Stimulated activated CD8-positive, alpha-beta memory T cell treated with anti-CD3 and anti-CD28 coated beads, Interleukin-4, amount 100 ng/mL, for 48 hours (primary cell): Measurements from ENCODE around the gene SF3B2.
"Not testable (repeated sequence)": the region's sequence is repeated elsewhere in the genome, so short reads cannot be mapped to it uniquely, and the experiment has no call there.

Source experiments
- DNase-seq: peaks from one replicate; pipeline ENCODE4 v3.0.0-alpha.2; 2020

SF3B2 gene

DNA sequence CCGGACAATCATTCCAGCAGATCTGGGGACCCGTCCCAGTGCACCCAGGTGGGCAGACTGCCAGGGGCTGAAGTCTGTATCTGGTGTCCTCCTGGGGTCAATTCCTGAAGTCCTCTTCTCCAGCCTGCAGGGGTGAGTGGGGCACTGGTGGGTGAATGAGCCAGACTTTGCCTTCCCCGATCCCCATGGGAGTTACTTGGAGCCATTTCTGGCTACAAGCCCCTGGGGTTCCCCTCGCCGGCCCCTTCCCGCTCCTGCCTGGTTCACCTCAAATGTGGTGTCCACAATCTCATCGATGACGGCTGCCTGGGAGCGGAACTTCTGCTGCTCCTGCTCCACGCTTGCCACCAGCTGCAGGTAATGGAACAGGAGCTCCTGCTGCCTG lies 35.4 kb upstream of the SF3B2 start:
- no peak for DNase-seq

DNA sequence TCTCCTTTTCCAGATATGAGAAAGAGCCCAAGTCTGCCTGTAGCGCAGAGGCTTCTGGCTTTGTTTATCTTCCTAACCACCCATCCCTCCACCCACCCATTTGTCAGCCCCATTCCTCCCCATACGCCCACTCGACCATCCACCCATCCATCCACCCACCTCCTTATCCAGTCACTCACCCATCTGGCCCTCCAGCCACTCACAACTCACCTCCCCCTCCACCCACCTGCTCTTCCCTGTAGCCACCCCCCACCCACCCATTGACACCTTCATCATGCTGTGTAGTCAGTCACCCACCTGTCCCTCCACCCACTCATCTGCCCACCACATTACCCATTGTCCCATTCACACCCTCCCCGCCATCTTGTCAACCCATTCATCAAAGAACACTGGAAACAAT lies 34.8 kb upstream of the SF3B2 start:
- DNase-seq = no peak

DNA sequence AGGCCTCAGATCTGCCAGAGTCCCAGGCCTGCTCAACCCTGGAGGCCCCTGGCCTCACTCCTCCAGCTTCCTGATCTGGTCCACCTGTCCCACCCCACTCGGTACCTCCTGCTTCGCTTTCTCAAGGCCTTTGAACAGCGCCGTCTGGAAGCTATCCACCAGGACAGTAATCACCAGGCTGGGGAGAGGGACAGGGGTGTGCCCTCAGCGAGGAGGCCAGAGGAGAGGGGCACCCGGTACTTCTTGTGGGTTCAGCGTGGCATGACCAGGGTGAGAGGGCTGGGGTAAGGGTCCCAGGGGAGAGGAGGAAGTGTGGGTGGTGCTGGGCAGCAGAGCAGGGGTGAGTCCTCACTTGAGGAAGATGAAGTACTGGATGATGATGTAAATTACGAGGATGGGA lies 32.0 kb upstream of the SF3B2 start:
- DNase-seq = no peak

DNA sequence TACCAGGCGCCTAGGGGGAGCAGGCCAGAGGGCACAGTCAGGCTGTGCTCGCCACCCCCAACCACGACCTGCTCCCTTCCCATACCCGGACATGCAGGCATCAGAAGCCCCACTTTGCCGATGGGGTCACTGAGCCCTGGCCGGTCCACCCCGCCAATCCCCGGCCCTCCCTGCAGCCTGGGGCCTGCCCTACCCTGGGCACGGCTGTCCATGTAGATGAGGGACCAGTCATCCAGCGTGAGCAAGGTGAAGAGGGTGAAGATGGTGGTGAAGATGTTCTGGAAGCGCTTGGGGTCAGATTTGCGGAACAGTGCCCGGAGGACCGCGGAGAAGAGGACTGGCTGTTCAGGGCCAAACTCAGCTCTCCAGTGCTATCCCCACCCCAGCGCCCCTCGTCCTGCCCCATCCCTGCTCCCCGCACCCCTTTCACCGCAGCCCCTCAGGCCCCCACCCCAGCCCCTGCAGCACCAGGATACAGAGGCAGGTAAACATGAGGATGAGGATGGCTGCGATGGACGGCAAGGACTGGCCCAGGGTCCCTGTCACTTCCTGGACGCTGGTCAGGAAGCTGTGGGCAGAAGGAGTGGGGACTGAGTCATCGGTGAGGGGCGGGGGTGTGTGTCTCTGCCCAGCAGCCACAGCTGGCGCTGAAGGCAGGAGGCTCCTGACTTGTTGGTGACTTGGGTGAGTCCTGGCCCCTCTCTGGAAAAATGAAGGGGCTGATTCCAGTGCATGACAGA lies 31.4 kb upstream of the SF3B2 start:
- peak; percentile 50 for DNase-seq

DNA sequence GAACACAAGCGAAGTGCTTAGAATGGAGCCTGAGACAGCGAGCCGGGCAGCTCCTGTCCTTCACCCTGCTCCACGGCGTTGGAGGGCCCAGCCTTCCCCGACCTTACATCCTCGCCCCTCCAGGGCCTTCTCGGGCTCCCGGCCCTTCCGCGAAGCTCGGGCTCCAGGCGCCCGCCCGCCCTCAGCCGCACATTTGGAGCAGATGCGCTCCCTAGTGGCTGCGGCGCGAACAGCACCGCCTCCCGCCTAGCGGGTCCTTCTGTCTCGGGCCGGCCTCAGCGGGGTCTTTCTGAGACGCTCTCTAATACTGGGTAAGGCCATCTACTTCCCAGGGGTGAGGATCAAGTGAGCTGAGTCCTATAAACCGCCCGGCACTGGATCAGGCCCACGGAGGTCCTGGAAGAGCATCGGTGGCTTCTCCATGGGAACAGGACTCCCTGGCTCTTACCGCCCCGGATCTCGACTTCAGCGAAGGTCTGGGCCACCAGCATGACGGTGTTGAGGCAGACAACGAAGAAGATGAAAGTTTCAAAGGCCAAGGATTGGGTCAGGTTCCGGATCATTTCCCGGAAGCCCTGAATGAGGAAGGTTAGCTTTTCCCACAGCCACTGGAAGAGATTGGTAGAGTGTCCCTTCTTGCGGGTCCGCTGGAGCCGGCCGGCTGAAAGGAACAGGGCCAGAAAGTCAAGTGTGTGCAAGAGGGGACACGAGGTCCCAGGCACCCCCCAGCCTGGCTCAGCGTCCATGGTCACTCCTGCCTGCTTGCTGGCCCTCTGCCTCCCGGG lies 29.6 kb upstream of the SF3B2 start:
- DNase-seq = peak; percentile 95

DNA sequence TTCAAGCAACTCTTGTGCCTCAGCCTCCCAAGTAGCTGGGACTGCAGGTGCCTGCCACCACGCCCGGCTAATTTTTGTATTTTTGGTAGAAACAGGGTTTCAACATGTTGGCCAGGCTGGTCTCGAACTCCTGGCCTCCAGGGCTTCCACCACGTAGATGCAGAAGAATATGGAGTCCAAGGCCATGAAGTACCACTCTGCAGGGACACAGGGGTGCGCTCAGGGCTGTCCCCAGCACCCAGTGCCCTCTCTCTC lies 29.1 kb upstream of the SF3B2 start:
- DNase-seq = not testable (repeated sequence)

DNA sequence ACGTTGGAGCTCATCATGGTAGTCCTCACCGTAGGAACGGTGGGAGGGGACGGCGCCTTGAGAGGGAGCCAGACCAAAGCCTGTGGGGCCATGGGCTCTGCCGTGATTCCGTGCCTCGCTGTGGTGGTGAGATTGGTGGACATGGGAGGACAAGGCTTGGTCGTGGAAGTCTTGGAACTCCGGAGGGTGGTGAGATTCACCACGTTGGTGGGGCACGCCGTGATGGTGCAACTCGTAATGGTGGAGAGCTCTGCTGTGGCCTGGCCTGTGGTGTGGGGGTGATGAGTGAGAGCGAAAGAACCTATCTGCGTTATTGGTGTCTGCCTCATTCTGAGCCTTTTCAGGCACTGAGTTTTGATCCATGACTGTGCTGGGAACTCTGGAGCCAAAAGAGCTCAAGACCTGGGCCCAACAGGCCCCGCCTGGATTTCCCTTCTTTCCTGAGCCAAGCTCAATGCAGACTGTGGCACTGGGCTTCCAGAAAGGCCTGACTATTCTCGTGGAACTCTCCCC lies 26.1 kb upstream of the SF3B2 start, which contains the start of gene CATSPER1:
CATSPER1 (minus strand) TSS at position 463 of the 513 bp plus-strand sequence; CDS start at position 363, 100 bp downstream.
- no peak for DNase-seq

DNA sequence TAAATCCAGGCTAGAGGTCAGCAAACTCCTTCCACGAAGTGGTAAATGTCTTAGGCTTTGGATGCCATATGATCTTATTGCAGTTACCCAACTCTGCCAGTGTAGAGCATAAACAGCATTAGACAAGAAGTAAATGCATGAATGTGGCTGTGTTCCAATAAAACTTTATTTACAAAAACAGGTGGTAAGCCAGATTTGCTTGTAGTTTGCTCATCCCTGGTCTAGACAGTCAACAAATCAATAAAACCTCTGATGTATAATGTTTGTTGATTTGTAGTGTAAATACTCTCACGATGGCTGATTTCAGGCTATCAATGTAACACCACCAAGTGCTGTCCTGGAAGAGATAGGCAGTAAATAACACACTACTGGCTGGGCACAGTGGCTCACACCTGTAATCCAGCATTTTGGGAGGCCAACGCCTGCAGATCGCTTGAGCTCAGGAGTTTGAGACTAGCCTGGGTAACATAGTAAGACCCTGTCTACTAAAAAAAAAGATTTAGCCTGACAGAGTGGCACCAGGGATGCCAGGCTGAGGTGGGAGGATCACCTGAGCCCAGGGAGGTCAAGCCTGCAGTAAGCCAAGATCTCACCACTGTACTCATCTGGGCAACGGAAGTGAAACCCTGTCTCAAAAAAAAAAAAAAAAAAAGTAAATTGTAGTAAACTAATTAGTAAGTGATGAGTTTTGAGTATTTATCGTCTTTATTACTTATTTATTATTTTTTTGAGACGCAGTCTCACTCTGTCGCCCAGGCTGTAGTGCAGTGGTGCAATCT lies 19.0 kb upstream of the SF3B2 start:
- no peak for DNase-seq

DNA sequence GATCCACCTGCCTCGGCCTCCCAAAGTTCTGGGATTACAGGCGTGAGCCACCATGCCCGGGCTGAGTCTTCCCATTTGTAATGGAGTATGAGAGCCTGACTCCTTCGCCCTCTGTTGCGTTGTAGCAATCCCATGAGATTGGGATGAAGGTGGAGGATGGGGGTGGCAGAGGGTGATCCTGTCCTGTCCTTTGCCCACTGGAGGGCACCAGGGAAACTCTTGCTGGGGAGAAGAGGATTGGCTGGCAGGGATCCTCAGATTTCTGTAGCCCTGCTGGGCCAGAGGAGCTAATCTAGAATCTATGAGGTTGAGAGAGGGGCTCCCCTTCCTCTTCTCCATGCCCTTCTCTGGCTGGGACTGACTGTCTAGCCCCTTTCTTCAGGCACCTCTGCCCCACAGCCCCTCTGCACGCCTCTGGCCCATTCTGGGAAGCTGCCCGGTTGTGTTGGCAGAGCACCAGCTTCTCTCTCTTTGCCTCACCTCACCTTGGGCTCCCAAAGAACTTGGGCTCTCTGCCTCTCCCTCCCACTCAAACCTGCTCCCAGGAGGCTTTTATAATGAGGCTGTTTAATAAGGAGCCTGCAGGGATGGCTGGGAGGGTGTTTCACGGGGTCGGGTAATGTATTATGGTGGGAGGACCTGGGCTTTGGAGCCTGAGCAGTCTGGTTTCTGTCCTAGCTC lies 16.4 kb upstream of the SF3B2 start:
- no peak for DNase-seq

DNA sequence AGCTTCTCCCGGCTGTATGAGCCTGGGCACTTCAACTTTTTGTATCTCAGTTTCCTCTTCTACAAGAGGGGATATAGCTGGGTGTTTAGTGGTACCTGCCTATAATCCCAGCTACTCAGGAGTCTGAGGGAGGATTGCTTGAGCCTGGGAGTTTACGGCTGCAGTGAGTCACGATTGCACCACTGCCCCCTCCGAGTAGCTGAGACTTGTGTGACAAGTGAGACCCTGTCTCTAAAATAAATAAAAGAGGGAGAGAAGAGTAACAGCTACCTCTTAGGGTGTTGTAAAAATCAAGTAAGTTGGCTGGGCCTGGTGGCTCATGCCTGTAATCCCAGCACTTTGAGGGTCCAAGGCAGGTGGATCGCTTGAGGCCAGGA lies 15.8 kb upstream of the SF3B2 start:
- no peak for DNase-seq

DNA sequence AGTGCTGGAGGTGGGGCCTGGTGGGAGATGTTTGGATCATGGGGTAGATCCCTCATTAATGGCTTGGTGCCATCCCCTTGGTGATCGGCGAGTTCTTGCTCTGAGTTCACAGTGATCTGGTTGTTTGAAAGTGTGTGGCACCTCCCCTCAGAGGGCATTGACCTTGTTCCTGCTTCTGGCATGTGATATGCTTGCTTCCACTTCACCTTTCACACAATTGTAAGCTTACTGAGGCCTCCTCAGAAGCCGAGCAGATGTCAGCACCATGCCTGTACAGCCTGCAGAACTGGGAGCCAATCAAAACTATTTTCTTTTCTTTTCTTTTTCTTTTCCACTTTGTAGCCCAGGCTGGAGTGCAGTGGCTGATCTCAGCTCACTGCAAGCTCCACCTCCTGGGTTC lies 14.8 kb upstream of the SF3B2 start:
- DNase-seq = no peak

DNA sequence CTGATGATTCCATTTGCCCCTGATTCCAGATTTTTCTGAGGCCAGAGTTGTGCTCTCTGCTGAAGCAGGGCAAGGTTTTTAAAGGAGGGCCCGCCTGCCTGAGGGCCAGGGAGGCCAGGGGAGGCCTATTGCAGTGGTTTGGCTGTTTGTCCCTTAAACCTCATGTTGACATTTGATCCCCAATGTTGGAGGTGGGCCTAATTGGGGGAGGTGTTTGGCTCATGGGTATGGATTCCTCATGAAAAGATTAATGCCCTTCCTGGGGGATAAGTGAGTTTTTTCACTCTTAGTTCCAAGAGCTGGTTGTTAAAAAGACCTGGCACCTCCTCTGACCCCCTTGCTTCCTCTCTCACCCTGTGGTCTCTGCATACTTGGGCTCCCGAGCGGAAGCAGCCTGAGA lies 12.4 kb upstream of the SF3B2 start:
- DNase-seq = no peak

DNA sequence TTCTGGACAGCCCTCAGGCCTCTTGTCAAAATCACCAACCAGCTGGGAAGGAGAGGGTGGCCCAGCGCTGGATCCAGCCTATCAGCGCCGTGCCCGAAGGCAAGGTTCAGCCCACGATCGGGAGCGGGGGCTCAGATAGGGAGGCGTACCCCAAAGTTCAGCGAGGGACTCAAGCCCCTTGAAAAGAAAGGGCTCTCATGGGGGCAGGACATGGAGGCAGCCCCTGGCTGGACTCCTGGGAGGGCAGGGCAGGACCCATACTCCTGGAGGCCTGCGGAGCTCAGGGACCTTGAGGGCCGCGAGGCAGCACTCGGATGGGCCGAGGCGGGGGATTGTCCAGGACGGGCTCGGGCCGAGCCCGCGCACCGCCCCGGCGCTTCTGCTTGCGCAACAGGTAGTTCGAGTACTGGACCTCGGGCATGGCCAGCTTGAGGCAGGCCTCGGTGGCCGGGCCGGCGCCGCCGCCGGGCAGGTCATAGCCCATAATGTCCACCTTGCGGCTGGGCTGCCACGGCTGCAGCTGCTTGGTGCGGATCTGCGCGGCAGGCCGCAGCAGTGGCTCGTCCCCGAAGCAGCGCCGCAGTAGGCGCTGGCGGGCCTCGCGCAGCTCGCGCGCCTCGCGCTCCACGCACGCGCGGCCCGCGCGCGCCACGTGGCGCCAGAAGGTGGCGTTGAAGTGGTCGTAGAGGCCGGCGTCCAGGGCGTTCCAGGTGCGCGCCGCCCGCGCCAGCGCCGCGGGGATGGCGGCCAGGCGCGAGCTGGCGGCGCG lies 9.8 kb upstream of the SF3B2 start:
- no peak for DNase-seq

DNA sequence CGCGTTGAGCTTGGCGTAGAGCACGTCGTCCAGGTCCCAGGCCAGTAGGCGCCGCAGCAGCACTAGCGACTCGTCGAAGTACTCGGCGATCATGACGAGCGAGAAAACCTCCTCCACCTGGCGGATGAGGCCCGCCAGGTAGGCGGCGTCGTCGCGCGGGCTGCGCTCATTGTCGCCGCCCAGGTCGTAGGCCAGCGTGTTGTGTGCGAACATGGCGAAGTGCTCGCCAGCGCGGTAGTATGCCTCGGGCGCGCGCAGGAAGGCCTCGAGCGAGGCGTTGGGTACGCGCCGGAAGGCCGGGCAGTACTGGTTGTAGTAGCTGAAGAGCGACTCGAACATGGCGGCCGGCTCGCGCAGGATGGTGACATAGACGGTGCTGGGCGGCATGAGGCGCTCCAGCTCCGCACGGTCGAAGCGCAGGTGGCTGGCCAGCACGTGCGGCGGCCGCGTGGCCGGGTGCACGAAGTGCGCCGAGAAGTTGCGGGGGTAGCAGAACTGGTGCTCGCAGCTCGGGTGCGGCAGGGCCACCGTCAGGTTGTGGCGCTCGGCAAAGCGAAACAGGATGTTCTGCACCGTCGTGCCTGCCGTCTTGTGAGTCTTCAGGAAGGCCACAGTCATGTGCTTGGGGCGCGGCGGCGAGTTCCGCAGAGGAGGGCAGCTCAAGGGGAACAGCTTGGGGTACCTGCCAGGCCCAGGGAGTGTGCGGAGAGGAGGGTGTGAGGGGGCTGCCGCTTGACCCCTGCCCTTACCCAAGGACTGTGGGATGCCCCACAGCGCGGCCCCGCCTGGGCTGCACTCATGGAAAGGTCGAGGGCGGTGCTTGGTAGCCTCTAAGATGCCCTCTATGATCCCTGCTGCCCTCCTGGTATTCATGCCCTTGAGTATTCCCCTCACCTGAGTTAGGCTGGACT lies 8.9 kb upstream of the SF3B2 start:
- DNase-seq = no peak

DNA sequence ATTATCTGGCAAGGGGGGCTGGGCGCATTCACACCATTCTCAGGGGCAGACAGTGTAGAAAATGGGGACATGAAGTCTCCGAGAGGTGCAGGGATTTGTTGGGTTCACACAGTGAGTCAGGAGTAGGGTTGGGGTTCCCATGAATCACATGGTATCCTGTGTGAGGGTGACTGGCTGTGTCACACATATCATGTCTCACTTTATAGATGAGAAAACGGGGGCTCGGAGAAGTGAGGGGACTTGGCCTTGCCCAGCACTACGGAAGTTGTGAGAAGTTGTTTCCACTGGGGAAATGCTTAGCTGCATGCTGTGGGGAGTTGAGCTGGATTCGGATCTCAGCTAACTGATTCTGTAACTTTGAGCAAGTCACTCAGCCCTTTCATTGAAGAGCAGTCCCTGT lies 7.4 kb upstream of the SF3B2 start:
- DNase-seq = no peak

DNA sequence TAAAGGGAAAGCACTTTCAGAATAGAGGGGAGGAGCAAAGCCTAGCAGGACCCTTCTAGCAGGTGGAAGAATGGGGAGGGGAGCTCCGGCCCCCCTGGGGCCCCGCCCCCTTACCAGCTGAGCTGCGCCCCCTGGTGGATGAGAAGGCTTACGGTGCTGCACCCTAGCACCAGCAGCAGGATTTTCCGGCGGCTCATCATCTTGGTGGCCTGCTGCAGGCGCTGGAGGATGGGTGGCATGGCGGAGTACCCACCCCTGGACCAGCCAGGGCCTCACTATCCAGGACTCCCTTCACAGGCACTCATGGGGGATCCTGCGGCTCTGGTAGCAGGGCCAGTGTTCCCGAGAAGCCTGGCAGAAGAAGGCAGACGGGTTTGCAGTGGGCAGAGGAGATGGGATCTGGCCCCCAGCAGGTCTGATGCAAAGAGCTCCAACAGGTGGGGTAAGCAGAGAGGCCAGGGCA lies 7.0 kb upstream of the SF3B2 start:
- DNase-seq = peak; percentile 92

DNA sequence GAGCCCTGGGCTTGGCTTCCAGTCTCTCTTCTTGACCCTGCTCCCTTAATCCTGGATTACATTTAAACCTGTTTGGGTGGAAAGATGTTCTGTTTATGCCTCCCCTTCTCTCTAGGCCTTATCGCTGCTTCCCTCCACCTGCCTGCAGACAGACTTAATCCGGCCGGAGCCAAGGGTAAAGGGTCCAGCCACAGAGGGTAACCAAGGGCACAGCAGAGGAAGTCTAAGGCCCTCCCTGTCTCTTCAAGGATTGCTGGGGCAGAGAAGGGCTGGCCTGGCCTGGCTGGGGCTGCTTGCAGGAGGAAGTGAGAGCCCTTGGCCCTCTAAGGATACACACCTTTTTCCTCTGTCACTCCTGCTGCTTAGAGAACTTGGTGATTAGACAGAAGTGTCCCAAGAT lies 5.3 kb upstream of the SF3B2 start:
- no peak for DNase-seq

DNA sequence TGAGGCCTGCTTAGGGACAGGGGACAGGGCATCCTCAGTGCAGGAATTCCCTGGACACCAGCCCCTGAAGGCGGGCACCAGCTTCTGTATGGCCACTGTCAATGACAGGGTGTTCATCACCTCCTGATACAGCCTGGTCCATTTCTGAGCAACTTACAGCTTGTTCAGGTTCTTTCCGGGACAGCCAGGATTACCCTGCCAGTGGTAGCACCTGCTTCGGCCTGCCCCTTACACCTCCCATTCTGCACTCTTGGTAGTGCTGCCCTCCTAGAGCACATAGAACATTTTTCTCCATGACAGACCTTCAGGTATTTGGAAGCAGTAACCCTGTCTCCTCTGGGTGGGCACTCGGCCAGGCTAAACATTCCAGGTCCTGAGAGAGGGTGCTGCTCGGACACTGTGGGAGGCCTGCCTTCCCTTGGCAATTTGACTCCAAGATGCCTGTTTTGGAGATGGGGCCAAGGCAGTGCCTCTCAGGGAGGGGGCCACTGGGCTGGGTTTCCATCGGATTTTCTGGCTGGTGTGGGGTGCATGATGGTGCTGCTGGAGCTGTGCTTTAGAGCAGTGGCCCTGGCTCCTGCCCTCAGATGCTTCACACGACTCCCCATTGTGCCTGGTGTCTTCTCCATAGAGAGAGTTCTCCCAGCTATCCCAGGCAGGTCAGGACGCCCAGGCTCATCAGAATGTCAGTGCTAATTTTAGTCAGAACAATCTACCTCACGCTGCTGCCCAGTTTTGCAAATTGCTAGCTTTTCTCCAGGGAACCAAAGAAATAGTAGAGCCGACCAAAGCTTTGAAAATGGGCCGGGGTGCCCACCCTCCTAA lies 4.4 kb upstream of the SF3B2 start:
- DNase-seq = no peak

DNA sequence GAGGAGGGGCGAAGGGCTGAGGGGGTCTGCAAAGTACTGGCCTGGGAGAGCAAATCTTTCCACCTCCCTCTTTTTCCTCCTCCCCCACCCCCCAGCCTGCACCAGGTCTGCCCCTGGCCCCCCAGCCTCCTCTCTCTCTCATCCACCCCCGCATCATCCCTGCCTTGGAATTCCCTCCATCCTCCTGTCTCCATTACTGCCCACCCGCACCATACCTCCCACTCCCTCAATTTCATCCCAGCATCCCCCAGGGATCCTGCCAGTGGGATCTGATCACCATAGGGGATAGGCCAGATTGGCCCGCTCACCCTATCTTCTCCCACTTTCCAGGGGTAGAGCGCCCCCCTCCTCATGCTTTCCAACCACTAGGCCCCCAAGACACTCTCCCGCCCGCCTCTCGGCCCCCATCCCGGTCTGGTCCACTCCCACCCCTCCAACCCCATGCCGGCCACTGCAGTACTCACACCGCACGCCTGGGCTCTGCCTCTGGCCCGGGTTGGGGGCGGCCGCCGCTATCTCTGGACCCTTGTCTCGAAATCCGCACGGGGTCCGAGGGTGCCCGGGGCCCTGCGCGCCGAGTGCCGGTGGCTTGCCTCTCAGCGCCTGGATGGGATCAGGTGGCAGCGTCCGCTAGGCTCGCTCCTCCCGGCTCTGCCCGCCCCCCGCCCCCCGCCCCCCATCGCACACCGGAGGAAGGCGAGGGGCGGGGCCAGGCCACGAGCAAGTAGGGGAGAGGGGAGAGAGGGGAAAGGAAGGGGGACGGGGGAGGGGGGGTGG lies 3.4 kb upstream of the SF3B2 start, which contains the start of gene GAL3ST3:
GAL3ST3 (minus strand) TSS at position 615 of the 777 bp plus-strand sequence. CDS start 3,746 bp downstream, outside the sequence.
- DNase-seq = no peak
